ENCODE data around the gene LRRC4C.

The LRRC4C gene

DNA sequence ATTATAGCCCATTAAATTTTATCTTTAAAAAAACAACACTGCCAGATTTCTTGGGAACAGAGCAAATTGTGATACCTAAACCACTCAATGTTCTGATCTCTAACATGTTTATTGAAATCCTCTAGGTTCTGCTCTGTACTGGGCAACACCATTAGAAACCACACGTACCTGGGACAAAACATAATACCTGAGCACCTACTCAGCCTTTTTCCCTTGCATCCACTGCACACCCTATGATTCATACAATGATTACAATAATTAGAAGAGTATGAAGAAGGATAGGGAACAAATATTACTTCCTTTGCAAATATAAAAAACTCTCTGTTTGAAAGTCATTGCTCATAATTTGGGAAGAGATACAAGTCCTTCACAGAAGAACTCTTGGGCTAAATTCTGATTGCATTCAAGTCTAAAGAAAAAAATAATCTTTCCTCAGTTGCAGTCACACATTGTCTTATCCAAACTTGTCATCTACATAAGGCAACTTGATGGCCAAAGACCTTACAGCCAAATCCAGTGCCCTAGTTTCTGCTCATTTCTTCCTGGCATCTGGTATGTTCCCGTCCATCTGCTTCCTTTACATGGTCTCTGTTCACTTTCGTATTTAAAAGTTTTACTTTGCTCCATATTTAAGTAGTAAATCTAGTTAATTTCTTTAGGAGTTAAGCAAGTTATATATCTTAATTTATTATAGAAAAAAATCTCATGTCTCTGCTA lies 407.4 kb downstream of the LRRC4C start:
- no peak for DNase-seq (ENCODE audit: insufficient read length, low spot score)
- TF ChIP-seq CTCF (IDR thresholded peaks at IDR 0.05; ENCODE audit: insufficient read depth, missing control alignments), result no peak
- no peak for FAIRE-seq

- TF ChIP-seq CTCF (IDR thresholded peaks at IDR 0.05; ENCODE audit: insufficient read depth, missing control alignments), result no peak
- DNase-seq (ENCODE audit: insufficient read length, low spot score) (no peak), FAIRE-seq (no peak)
Measured at GRCh38 chr11:41050791-41051190, 408.7 kb downstream of the LRRC4C start.

GRCh38 chr11:41047229-41047628 lies 412.2 kb downstream of the LRRC4C start:
- FAIRE-seq (no peak), DNase-seq (ENCODE audit: insufficient read length, low spot score) (no peak)
- no peak for TF ChIP-seq CTCF (IDR thresholded peaks at IDR 0.05; ENCODE audit: insufficient read depth, missing control alignments)

DNA sequence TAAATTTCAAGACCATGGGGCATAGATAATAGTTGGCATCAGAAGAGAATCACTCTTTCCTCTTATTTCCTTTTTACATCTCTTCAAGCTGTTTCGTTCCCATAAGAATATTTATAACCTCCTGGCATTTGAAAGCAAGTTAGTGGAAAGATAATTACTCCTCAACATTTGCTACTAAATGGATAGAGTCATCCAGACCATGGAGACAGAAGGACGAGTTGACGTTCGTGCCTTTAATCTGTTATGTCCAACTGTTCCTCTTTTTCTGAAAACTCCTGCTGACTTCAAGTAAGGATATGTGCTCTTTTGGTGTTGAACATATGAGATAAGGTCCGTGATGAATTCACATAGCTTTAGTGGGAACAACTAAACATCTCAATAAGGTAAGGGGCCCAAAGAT lies 414.2 kb downstream of the LRRC4C start:
- no peak for TF ChIP-seq CTCF (IDR thresholded peaks at IDR 0.05; ENCODE audit: insufficient read depth, missing control alignments)
- DNase-seq (ENCODE audit: insufficient read length, low spot score), result no peak
- FAIRE-seq, result no peak

DNA sequence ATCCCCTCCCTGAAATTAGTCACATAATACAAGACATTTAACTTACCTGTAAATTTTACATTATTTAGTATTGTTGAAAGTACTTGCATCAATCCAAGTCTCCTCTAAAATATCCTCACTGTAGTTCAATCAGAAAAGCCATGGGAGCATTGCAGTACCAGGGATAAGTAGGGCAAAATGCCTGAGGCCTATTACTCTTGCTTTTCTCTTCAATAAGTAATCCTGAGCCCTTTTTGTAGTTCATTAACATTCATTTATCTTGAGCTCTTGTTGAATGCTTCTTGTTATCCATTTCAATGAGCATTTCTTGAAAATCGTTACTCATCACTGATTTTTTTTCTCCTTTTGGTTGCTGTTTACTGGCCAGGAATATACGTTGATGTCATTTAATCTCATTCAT lies 414.7 kb downstream of the LRRC4C start:
- TF ChIP-seq CTCF (IDR thresholded peaks at IDR 0.05; ENCODE audit: insufficient read depth, missing control alignments), result no peak
- FAIRE-seq (no peak), DNase-seq (ENCODE audit: insufficient read length, low spot score) (no peak)

DNA sequence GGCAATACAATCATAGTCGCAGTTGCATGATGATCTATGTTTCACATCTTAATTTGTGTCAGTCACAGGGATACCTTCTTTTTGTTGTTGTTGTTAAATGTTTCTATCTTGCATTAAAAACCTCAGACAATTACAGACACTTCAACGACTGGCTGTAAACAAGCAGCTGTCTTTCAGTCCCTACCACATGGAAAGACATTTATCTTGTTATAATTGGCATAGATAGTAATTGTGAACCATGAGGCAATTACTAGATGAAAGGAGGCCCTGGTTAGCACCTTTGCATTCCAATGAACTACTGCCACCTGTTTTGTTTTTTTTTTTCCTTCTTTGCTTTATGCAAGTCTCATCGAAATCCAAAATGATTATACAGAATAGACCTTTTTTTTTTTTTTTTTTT lies 416.8 kb downstream of the LRRC4C start:
- no peak for TF ChIP-seq CTCF (IDR thresholded peaks at IDR 0.05; ENCODE audit: insufficient read depth, missing control alignments)
- FAIRE-seq (no peak), DNase-seq (ENCODE audit: insufficient read length, low spot score) (no peak)

GRCh38 chr11:41040474-41040873 lies 419.0 kb downstream of the LRRC4C start:
- FAIRE-seq (no peak), DNase-seq (ENCODE audit: insufficient read length, low spot score) (no peak)
- TF ChIP-seq CTCF (IDR thresholded peaks at IDR 0.05; ENCODE audit: insufficient read depth, missing control alignments), result no peak

Measured in D721Med (cell line).